SKM-1 (cell line): Measurements from ENCODE around the gene SLC7A5.
"Not testable (repeated sequence)": the region's sequence is repeated elsewhere in the genome, so short reads cannot be mapped to it uniquely, and the experiment has no call there.

Source experiments
- DNase-seq: peaks from one replicate; lab custom pipeline; 2025; ENCODE audit not compliant: unreplicated experiment; lab: John Stamatoyannopoulos, UW

Gene SLC7A5

GRCh38 chr16:87834005-87834667 is 35.2 kb downstream of the SLC7A5 start:
- no peak for DNase-seq

GRCh38 chr16:87833548-87833947 is 35.8 kb downstream of the SLC7A5 start:
- no peak for DNase-seq

GRCh38 chr16:87832741-87833502 is 36.4 kb downstream of the SLC7A5 start:
- DNase-seq = no peak

GRCh38 chr16:87832137-87832527 is 37.2 kb downstream of the SLC7A5 start:
- DNase-seq = no peak

GRCh38 chr16:87831421-87832136 is 37.7 kb downstream of the SLC7A5 start:
- no peak for DNase-seq

- DNase-seq = no peak
These were observed 38.5 kb downstream of the SLC7A5 start for GRCh38 chr16:87830673-87831420.

- DNase-seq = no peak
These were observed 39.2 kb downstream of the SLC7A5 start for GRCh38 chr16:87829988-87830672.

- DNase-seq = no peak
These were observed 39.7 kb downstream of the SLC7A5 start for GRCh38 chr16:87829622-87829980.

- no peak for DNase-seq
These were observed 40.2 kb downstream of the SLC7A5 start for GRCh38 chr16:87828907-87829621.

- no peak for DNase-seq
These were observed 41.0 kb downstream of the SLC7A5 start for GRCh38 chr16:87828071-87828906.

GRCh38 chr16:87827588-87827915 is 41.8 kb downstream of the SLC7A5 start:
- not testable (repeated sequence) for DNase-seq

- no peak for DNase-seq
These were observed 42.3 kb downstream of the SLC7A5 start for GRCh38 chr16:87826798-87827587.

- not testable (repeated sequence) for DNase-seq
These were observed 42.9 kb downstream of the SLC7A5 start for GRCh38 chr16:87826407-87826797.

- not testable (repeated sequence) for DNase-seq
These were observed 43.5 kb downstream of the SLC7A5 start for GRCh38 chr16:87825842-87826120.

- DNase-seq = no peak
These were observed 44.1 kb downstream of the SLC7A5 start for GRCh38 chr16:87824991-87825841.

- no peak for DNase-seq
These were observed 45.0 kb downstream of the SLC7A5 start for GRCh38 chr16:87824016-87824990.
